HK-2 (cell line): Measurements from ENCODE around the gene ZC3H14.
A peak's percentile ranks its signal among the peaks of the same experiment; 100 is the strongest.

Experiments
- DNase-seq: peaks from one replicate; pipeline ENCODE4 v3.0.0-alpha.2; 2018; ENCODE audit not compliant: unreplicated experiment

The ZC3H14 gene

GRCh38 chr14:88551094-88551870, 11.6 kb upstream of the ZC3H14 start:
- peak; percentile 85 for DNase-seq

- DNase-seq, result no peak
Measured at GRCh38 chr14:88551980-88552431, 10.8 kb upstream of the ZC3H14 start.

- DNase-seq, result no peak
Measured at GRCh38 chr14:88552876-88553275, 10.0 kb upstream of the ZC3H14 start.

GRCh38 chr14:88553886-88554456, 8.9 kb upstream of the ZC3H14 start:
- DNase-seq, result no peak

GRCh38 chr14:88554457-88555286, 8.2 kb upstream of the ZC3H14 start, which contains the start of gene PTPN21:
TSS of gene PTPN21 (minus strand) at chr14:88555007. CDS start at chr14:88550417, 4,590 bp downstream.
- peak; percentile 72 for DNase-seq

- DNase-seq, result no peak
Measured at GRCh38 chr14:88556581-88556980, 6.3 kb upstream of the ZC3H14 start.

GRCh38 chr14:88559852-88560251, 3.0 kb upstream of the ZC3H14 start:
- no peak for DNase-seq

- DNase-seq, result no peak
Measured at GRCh38 chr14:88562532-88562830, 356 bp upstream of the ZC3H14 start.

GRCh38 chr14:88563845-88564244, 1.0 kb downstream of the ZC3H14 start:
- no peak for DNase-seq

- DNase-seq, result no peak
Measured at GRCh38 chr14:88565427-88565826, 2.6 kb downstream of the ZC3H14 start.

- no peak for DNase-seq
Measured at GRCh38 chr14:88568196-88568595, 5.4 kb downstream of the ZC3H14 start.

- no peak for DNase-seq
Measured at GRCh38 chr14:88572117-88572516, 9.3 kb downstream of the ZC3H14 start.

- DNase-seq, result no peak
Measured at GRCh38 chr14:88576222-88576621, 13.4 kb downstream of the ZC3H14 start.

GRCh38 chr14:88584451-88584850, 21.6 kb downstream of the ZC3H14 start:
- no peak for DNase-seq

- no peak for DNase-seq
Measured at GRCh38 chr14:88588081-88588480, 25.2 kb downstream of the ZC3H14 start.

- no peak for DNase-seq
Measured at GRCh38 chr14:88590173-88590572, 27.3 kb downstream of the ZC3H14 start.

GRCh38 chr14:88592031-88592430, 29.2 kb downstream of the ZC3H14 start:
- no peak for DNase-seq

GRCh38 chr14:88597038-88597437, 34.2 kb downstream of the ZC3H14 start:
- no peak for DNase-seq

- no peak for DNase-seq
Measured at GRCh38 chr14:88597601-88598000, 34.8 kb downstream of the ZC3H14 start.

- DNase-seq, result no peak
Measured at GRCh38 chr14:88598097-88598675, 35.3 kb downstream of the ZC3H14 start.

- no peak for DNase-seq
Measured at GRCh38 chr14:88599326-88599725, 36.5 kb downstream of the ZC3H14 start.

- DNase-seq, result no peak
Measured at GRCh38 chr14:88599761-88600439, 37.1 kb downstream of the ZC3H14 start.
